Mesendoderm (in vitro differentiated cells): ENCODE results near the gene TNNT3.

Experiments used
- DNase-seq: peaks from one replicate; pipeline ENCODE4 v3.0.0; 2013
- H2AK5ac ChIP-seq: 2 replicates; pipeline ENCODE4 v1.6.1; 2013; ENCODE audit warnings: low read length, inconsistent platforms
- H2BK120ac ChIP-seq: 2 replicates; pipeline ENCODE4 v1.6.1; 2013; ENCODE audit warnings: low read depth, mild to moderate bottlenecking, low read length, moderate library complexity, mixed read lengths
- H2BK15ac ChIP-seq: replicated peaks from 2 replicates; pipeline ENCODE4 v1.6.1; 2013; ENCODE audit warnings: low read depth, mild to moderate bottlenecking, moderate library complexity
- H2BK5ac ChIP-seq: 2 replicates; pipeline ENCODE4 v1.6.1; 2013; ENCODE audit warnings: low read length, inconsistent platforms
- H3K18ac ChIP-seq: 2 replicates; pipeline ENCODE4 v1.6.1; 2013; ENCODE audit warnings: mild to moderate bottlenecking, low read length, mixed read lengths
- H3K23ac ChIP-seq: one replicate; pipeline ENCODE4 v1.6.1; 2013; ENCODE audit warnings: low read length
- H3K27ac ChIP-seq: 2 replicates; pipeline ENCODE4 v1.5.1; 2013; ENCODE audit warnings: low read depth, mild to moderate bottlenecking, inconsistent platforms, low read length, moderate library complexity
- H3K27me3 ChIP-seq: 2 replicates; pipeline ENCODE4 v1.6.1; 2013; ENCODE audit warnings: low read length, control low read depth, mild to moderate bottlenecking, inconsistent platforms; ENCODE audit not compliant: insufficient read depth, poor library complexity
- H3K36me3 ChIP-seq: 2 replicates; pipeline ENCODE4 v1.6.1; 2013; ENCODE audit warnings: low read length, inconsistent platforms; ENCODE audit not compliant: control insufficient read depth, insufficient read depth
- H3K4ac ChIP-seq: one replicate; pipeline ENCODE4 v1.6.1; 2013; ENCODE audit warnings: low read depth, mild to moderate bottlenecking, low read length, moderate library complexity
- H3K4me1 ChIP-seq: 2 replicates; pipeline ENCODE4 v1.6.1; 2013; ENCODE audit warnings: low read depth, low read length, inconsistent platforms; ENCODE audit not compliant: control insufficient read depth
- H3K4me2 ChIP-seq: 2 replicates; pipeline ENCODE4 v1.6.1; 2013; ENCODE audit warnings: low read length
- H3K4me3 ChIP-seq: 2 replicates; pipeline ENCODE4 v1.5.1; 2013; ENCODE audit warnings: mild to moderate bottlenecking, low read length
- H3K56ac ChIP-seq: one replicate; pipeline ENCODE4 v1.6.1; 2013; ENCODE audit warnings: low read length
- H3K79me1 ChIP-seq: 2 replicates; pipeline ENCODE4 v1.6.1; 2013; ENCODE audit warnings: low read length, inconsistent platforms
- H3K79me2 ChIP-seq: 2 replicates; pipeline ENCODE4 v1.6.1; 2013; ENCODE audit warnings: mild to moderate bottlenecking, low read length; ENCODE audit not compliant: control insufficient read depth, insufficient read depth
- H3K9ac ChIP-seq: 2 replicates; pipeline ENCODE4 v1.6.1; 2013; ENCODE audit warnings: low read length, inconsistent platforms
- H4K5ac ChIP-seq: one replicate; pipeline ENCODE4 v1.6.1; 2013; ENCODE audit warnings: low read length
- H4K8ac ChIP-seq: one replicate; pipeline ENCODE4 v1.6.1; 2013; ENCODE audit warnings: low read depth, mild to moderate bottlenecking, control low read depth, low read length, moderate library complexity
- WGBS: extraction: QIAGEN DNeasy Blood & Tissue Kit; methylation state at CpG from one replicate; pipeline ENCODE4 v1.1.7; 2013; ENCODE audit warnings: low lambda C conversion rate, missing lambda C conversion rate; ENCODE audit not compliant: insufficient coverage; ENCODE audit errors: extremely low coverage; 5-methylcytosine and 5-hydroxymethylcytosine counted together

Gene TNNT3

GRCh38 chr11:1943977-1944376, 24.5 kb downstream of the TNNT3 start:
- no CpG with 5 or more reads among the region's 9 CpGs for WGBS
- no peak overlapping the region for H4K5ac ChIP-seq
- no peaks in the 10 kb centered on the region for H3K27me3 ChIP-seq
- no peak overlapping the region for H3K4ac ChIP-seq
- no peak overlapping the region for H3K56ac ChIP-seq
- H2BK120ac ChIP-seq, result no peak overlapping the region
- H2AK5ac ChIP-seq, result no peak overlapping the region
- no peaks in the 10 kb centered on the region for H3K79me1 ChIP-seq
- H3K9ac ChIP-seq, result no peak overlapping the region
- H2BK5ac ChIP-seq, result no peak overlapping the region
- H3K4me2 ChIP-seq, result no peak overlapping the region
- H3K23ac ChIP-seq, result no peak overlapping the region
- no peak overlapping the region for H4K8ac ChIP-seq
- H3K4me3 ChIP-seq, result no peak overlapping the region
- H3K4me1 ChIP-seq, result no peaks in the 10 kb centered on the region
- DNase-seq, result no peak
- H2BK15ac ChIP-seq, result no peak overlapping the region
- H3K36me3 ChIP-seq, result no peaks in the 10 kb centered on the region
- no peak overlapping the region for H3K27ac ChIP-seq
- no peaks in the 10 kb centered on the region for H3K79me2 ChIP-seq
- no peak overlapping the region for H3K18ac ChIP-seq

DNA sequence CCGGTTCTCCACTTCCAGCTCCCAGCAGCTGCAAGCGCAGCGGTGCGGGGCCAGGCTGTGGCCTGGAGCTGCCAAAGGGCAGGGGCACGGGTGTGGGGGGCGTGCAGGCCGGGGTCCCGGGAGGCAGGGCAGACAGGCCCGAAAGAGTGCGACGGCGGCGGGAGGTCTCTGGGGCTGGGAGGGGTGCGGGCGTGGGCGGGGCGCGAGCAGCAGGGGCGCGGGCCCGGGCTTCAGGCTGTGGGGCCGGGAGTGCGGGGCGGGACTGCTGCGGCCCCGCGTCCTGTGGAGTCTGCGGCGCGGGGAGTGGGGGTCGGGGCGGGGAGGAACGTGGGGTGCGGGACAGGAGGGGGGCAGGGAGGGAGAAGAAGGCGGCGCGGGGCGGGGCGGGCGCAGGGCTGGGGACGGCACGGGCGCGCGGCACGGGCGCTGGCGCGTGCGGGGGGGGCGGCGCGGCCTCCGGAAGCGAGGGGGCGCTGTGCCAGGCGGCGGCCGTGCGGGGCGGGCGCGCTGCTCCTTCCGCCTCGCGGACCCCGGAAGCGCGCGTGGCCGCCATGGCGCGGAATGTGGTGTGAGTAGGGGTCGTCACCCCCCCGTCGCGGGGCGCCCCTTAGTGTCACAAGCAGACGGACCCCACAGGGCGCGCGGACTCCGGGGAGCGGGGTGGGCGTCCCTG, 27.4 kb downstream of the TNNT3 start, which contains the start of gene MRPL23:
Gene MRPL23 (plus strand): TSS at position 521 of the 673 bp plus-strand sequence. CDS start 31 bp downstream, at position 552.
- Histone ChIP-seq H4K5ac (no peak within 1 kb of the TSS), H3K4me1 (no peaks in the 10 kb centered on the region), H3K79me2 (no peaks in the 10 kb centered on the region), H2BK15ac (no peak within 1 kb of the TSS), H3K18ac (no peak within 1 kb of the TSS), H3K23ac (no peak within 1 kb of the TSS), H3K4me2 (no peak within 1 kb of the TSS), H3K27me3 (no peaks in the 10 kb centered on the region), H3K56ac (no peak within 1 kb of the TSS), H3K4me3 (no peak within 1 kb of the TSS), H3K9ac (no peak within 1 kb of the TSS), H3K27ac (no peak within 1 kb of the TSS), H3K79me1 (no peaks in the 10 kb centered on the region), H2BK120ac (no peak within 1 kb of the TSS), H4K8ac (no peak within 1 kb of the TSS), H2BK5ac (no peak within 1 kb of the TSS), H3K36me3 (no peaks in the 10 kb centered on the region), H2AK5ac (no peak within 1 kb of the TSS), H3K4ac (no peak within 1 kb of the TSS)
- no peak for DNase-seq
- no CpG with 5 or more reads among the region's 85 CpGs for WGBS

DNA sequence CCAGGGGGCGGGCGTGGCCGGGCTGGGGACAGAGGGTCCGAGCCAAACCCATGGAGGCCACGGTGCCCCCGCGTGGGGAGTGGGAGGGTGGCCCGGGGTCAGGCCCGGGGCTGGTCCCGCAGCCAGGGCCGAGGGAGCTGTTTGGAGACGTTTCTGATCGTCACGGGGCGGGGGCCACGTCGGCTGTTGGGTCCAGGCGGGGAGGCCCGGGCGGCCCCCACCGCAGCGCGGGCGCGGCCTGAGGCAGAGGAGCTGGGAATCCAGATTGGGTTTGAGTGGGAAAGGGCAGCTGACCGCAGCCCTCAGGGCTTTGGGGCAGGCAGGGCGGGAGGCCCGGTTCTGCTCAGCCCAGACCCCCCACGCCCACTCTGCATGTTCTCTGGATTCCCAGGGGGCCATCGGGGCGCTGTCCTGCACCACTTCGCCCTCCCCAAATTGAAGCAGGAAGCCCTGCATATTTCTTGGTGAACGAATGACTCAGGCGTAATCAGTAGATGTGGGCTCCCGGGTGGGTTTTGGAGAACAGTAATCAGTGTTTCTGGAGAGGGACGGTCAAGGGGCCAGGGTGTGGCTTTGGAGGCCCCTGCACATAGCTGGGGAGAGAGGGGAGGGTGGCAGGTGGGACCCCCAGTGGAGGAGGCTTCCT, 28.2 kb downstream of the TNNT3 start:
- no peaks in the 10 kb centered on the region for H3K79me1 ChIP-seq
- H4K8ac ChIP-seq, result no peak overlapping the region
- no peaks in the 10 kb centered on the region for H3K4me1 ChIP-seq
- no peak overlapping the region for H3K56ac ChIP-seq
- no peak overlapping the region for H3K23ac ChIP-seq
- H3K4me2 ChIP-seq, result no peak overlapping the region
- DNase-seq, result no peak
- H4K5ac ChIP-seq, result no peak overlapping the region
- H3K36me3 ChIP-seq, result no peaks in the 10 kb centered on the region
- no peaks in the 10 kb centered on the region for H3K79me2 ChIP-seq
- no peak overlapping the region for H2BK120ac ChIP-seq
- H3K27ac ChIP-seq, result no peak overlapping the region
- no peaks in the 10 kb centered on the region for H3K27me3 ChIP-seq
- no peak overlapping the region for H3K4me3 ChIP-seq
- H2BK5ac ChIP-seq, result no peak overlapping the region
- no peak overlapping the region for H3K9ac ChIP-seq
- no peak overlapping the region for H2BK15ac ChIP-seq
- WGBS, result no CpG with 5 or more reads among the region's 36 CpGs
- H3K4ac ChIP-seq, result no peak overlapping the region
- H3K18ac ChIP-seq, result no peak overlapping the region
- H2AK5ac ChIP-seq, result no peak overlapping the region

GRCh38 chr11:1948389-1948788, 28.9 kb downstream of the TNNT3 start:
- Histone ChIP-seq H2AK5ac (no peak overlapping the region), H3K4me1 (no peaks in the 10 kb centered on the region), H2BK5ac (no peak overlapping the region), H4K5ac (no peak overlapping the region), H3K56ac (no peak overlapping the region), H3K9ac (no peak overlapping the region), H3K79me1 (no peaks in the 10 kb centered on the region), H3K4me2 (no peak overlapping the region), H2BK120ac (no peak overlapping the region), H3K27ac (no peak overlapping the region), H4K8ac (no peak overlapping the region), H3K18ac (no peak overlapping the region), H3K79me2 (no peaks in the 10 kb centered on the region), H2BK15ac (no peak overlapping the region), H3K27me3 (no peaks in the 10 kb centered on the region), H3K36me3 (no peaks in the 10 kb centered on the region), H3K4ac (no peak overlapping the region), H3K23ac (no peak overlapping the region), H3K4me3 (no peak overlapping the region)
- WGBS, result no CpG with 5 or more reads among the region's 11 CpGs
- no peak for DNase-seq

- WGBS, result no CpG with 5 or more reads among the region's 6 CpGs
Observed at GRCh38 chr11:1949302-1949701, 29.8 kb downstream of the TNNT3 start.

More at GRCh38 chr11:1949302-1949701, 29.8 kb downstream of the TNNT3 start:
- Histone ChIP-seq H2BK15ac (no peak overlapping the region), H2BK120ac (no peak overlapping the region), H3K9ac (no peak overlapping the region), H3K36me3 (no peaks in the 10 kb centered on the region), H2AK5ac (no peak overlapping the region), H4K8ac (no peak overlapping the region), H3K4me1 (no peaks in the 10 kb centered on the region), H3K79me2 (no peaks in the 10 kb centered on the region), H2BK5ac (no peak overlapping the region), H3K23ac (no peak overlapping the region), H3K27ac (no peak overlapping the region), H3K4me2 (no peak overlapping the region), H3K79me1 (no peaks in the 10 kb centered on the region), H3K56ac (no peak overlapping the region), H3K18ac (no peak overlapping the region), H3K4ac (no peak overlapping the region), H3K27me3 (no peaks in the 10 kb centered on the region), H4K5ac (no peak overlapping the region), H3K4me3 (no peak overlapping the region)
- no peak for DNase-seq
